OCI-LY7 (cell line): ENCODE results near the gene FITM1. TPM values are rescaled to one million over a fixed set of nuclear protein-coding genes. Genes with fewer than 3 reads are reported as not detected.

ENCODE experiments used
- BruUV-seq: library from RNA; stranded (reverse); fragments of 400-500 nt; replicated peaks from 2 replicates; lab custom pipeline; 2021; lab: Mats Ljungman, UMichigan
- CTCF ChIA-PET: fragments of 300-600 bp; sonication (Branson Sonifier 250); formaldehyde crosslinking; loops from one replicate; lab custom pipeline; 2022; ENCODE audit warnings: antibody characterized with exemption; ENCODE audit not compliant: unreplicated experiment; lab: Charles Lee
- POLR2A ChIA-PET: fragments of 300-600 bp; sonication (Branson Sonifier 250); formaldehyde crosslinking; loops from one replicate; lab custom pipeline; 2022; ENCODE audit warnings: antibody characterized with exemption; lab: Charles Lee
- DNase-seq: peaks from one replicate; pipeline ENCODE4 v3.0.0-alpha.2; 2015; ENCODE audit warnings: low spot score
- H2AFZ ChIP-seq: fragments of 200-600 bp; sonication (generic), shearing (Covaris generic); 2 replicates; pipeline ENCODE4 v1.6.1; 2014; ENCODE audit warnings: mild to moderate bottlenecking, antibody characterized with exemption, low read length, moderate library complexity
- H3K27ac ChIP-seq: fragments of 200-600 bp; sonication (generic); 2 replicates; pipeline ENCODE4 v1.5.1; 2014; ENCODE audit warnings: mixed run types, low read depth, mild to moderate bottlenecking, moderate library complexity, low read length, inconsistent platforms; ENCODE audit not compliant: poor library complexity, severe bottlenecking
- H3K36me3 ChIP-seq: fragments of 200-600 bp; sonication (generic); 2 replicates; pipeline ENCODE4 v1.6.1; 2014; ENCODE audit warnings: mild to moderate bottlenecking, antibody characterized with exemption, low read length, moderate library complexity, mixed read lengths; ENCODE audit not compliant: insufficient read depth
- H3K4me1 ChIP-seq: fragments of 200-600 bp; sonication (generic); 2 replicates; pipeline ENCODE4 v1.5.1; 2014; ENCODE audit warnings: mild to moderate bottlenecking, low read length; ENCODE audit not compliant: insufficient read depth, poor library complexity, severe bottlenecking
- H3K4me2 ChIP-seq: fragments of 200-600 bp; sonication (generic); 2 replicates; pipeline ENCODE4 v1.6.1; 2014; ENCODE audit warnings: mild to moderate bottlenecking, low read length
- H3K4me3 ChIP-seq: fragments of 200-600 bp; sonication (generic); 2 replicates; pipeline ENCODE4 v1.5.1; 2014; ENCODE audit warnings: mild to moderate bottlenecking, low read depth, low read length; ENCODE audit not compliant: poor library complexity, severe bottlenecking
- H3K79me2 ChIP-seq: fragments of 200-600 bp; sonication (generic); 2 replicates; pipeline ENCODE4 v1.6.1; 2016; ENCODE audit warnings: low read depth, mild to moderate bottlenecking, low read length, moderate library complexity, mixed read lengths; ENCODE audit not compliant: insufficient read depth
- H3K9me2 ChIP-seq: fragments of 200-600 bp; sonication (generic); 2 replicates; pipeline ENCODE4 v1.6.1; 2016; ENCODE audit warnings: mild to moderate bottlenecking, low read length, mixed read lengths; ENCODE audit not compliant: insufficient read depth
- H3K9me3 ChIP-seq: fragments of 200-600 bp; sonication (generic); 2 replicates; pipeline ENCODE4 v1.6.1; 2014; ENCODE audit warnings: mild to moderate bottlenecking, mixed run types, low read length, mixed read lengths
- H4K20me1 ChIP-seq: fragments of 200-600 bp; sonication (generic); 2 replicates; pipeline ENCODE4 v1.6.1; 2014; ENCODE audit warnings: mild to moderate bottlenecking, antibody characterized with exemption, low read length, moderate library complexity, mixed read lengths; ENCODE audit not compliant: insufficient read depth
- CTCF ChIP-seq: fragments of 200-600 bp; sonication (generic); conservative IDR thresholded peaks from 2 replicates; pipeline ENCODE4 v1.5.1; 2014; ENCODE audit warnings: mild to moderate bottlenecking, antibody characterized with exemption, low read length, moderate library complexity, mixed read lengths
- EZH2phosphoT487 ChIP-seq: fragments of 200-600 bp; sonication (generic); IDR thresholded peaks from 2 replicates; pipeline ENCODE4 v1.6.1; 2018; ENCODE audit warnings: low read depth, borderline replicate concordance, mild to moderate bottlenecking, mixed run types, antibody characterized with exemption, low read length, moderate library complexity, mixed read lengths
- intact Hi-C: fragments of 100-400 bp; cut with micrococcal nuclease; formaldehyde crosslinking; loops from one replicate; pipeline ENCODE4 v1.10.0; 2022; ENCODE audit not compliant: unreplicated experiment
- total RNA-seq, 2 experiments: library from RNA; depleted of rRNA in 1 of 2; stranded (reverse); fragments of >200 nt in 1 of 2; shearing (Covaris generic) in 1 of 2; gene quantifications; 2 replicates each; pipeline ENCODE4 v1.2.3, GENCODE V29; 2014 to 2022

The FITM1 gene
- total RNA-seq, 2 experiments from 2014 or later: 0.28 to 0.97 TPM

GRCh38 chr14:24178399-24179178 lies 48.1 kb downstream of the FITM1 start:
- POLR2A ChIA-PET: no interaction called here
- Histone ChIP-seq H2AFZ (no peak overlapping the region), H3K9me3 (no peaks in the 10 kb centered on the region), H3K4me2 (no peak overlapping the region), H3K4me3 (no peak overlapping the region), H3K79me2 (no peaks in the 10 kb centered on the region), H3K4me1 (no peaks in the 10 kb centered on the region), H3K9me2 (no peaks in the 10 kb centered on the region), H4K20me1 (no peaks in the 10 kb centered on the region), H3K27ac (no peak overlapping the region), H3K36me3 (peaks cover 51% of the 10 kb centered on the region)
- no peak for DNase-seq
- intact Hi-C loops: no loop called here
- no TSS peak for BruUV-seq
- CTCF ChIA-PET: no interaction called here
- TF ChIP-seq CTCF: no peak
- no peak for TF ChIP-seq EZH2phosphoT487

- H3K4me2 ChIP-seq: no peak overlapping the region
- ChIA-PET CTCF (no interaction called here), POLR2A (no interaction called here)
- no TSS peak for BruUV-seq
- H3K9me2 ChIP-seq: no peaks in the 10 kb centered on the region
- H3K4me3 ChIP-seq: no peak overlapping the region
- no peak for DNase-seq
- no peaks in the 10 kb centered on the region for H3K79me2 ChIP-seq
- intact Hi-C loops: no loop called here
- TF ChIP-seq CTCF (no peak), EZH2phosphoT487 (no peak)
- H3K27ac ChIP-seq: no peak overlapping the region
- H3K36me3 ChIP-seq: peaks cover 57% of the 10 kb centered on the region
- no peaks in the 10 kb centered on the region for H4K20me1 ChIP-seq
- no peaks in the 10 kb centered on the region for H3K9me3 ChIP-seq
- H3K4me1 ChIP-seq: no peaks in the 10 kb centered on the region
- no peak overlapping the region for H2AFZ ChIP-seq
Observed at GRCh38 chr14:24179294-24179960, 49.0 kb downstream of the FITM1 start.
